A673 (cell line): ENCODE measurements around the gene BICD1.

Source experiments
- CTCF ChIP-seq: fragments of 300-800, 200-600 bp; sonication (generic); conservative IDR thresholded peaks from 2 replicates; pipeline ENCODE4 v1.5.1; 2017; ENCODE audit warnings: low read depth, mild to moderate bottlenecking, antibody characterized with exemption, low read length, moderate library complexity, mixed read lengths
- EZH2 ChIP-seq: fragments of 200-600 bp; sonication (generic); IDR thresholded peaks from 2 replicates; pipeline ENCODE4 v1.6.1; 2017; ENCODE audit warnings: borderline replicate concordance, low read depth, mild to moderate bottlenecking, mixed read lengths, antibody characterized with exemption, low read length; ENCODE audit not compliant: poor library complexity, severe bottlenecking

- no peak for TF ChIP-seq CTCF
- no peak for TF ChIP-seq EZH2
Observed at GRCh38 chr12:32253154-32253790, 146.6 kb downstream of the BICD1 start.
